OCI-LY1 (cell line): ENCODE results near the gene ITPRIPL2.
A peak's percentile ranks its signal among the peaks of the same experiment; 100 is the strongest.

Experiments
- EZH2 ChIP-seq: fragments of 200-600 bp; sonication (generic), shearing (Covaris generic); IDR thresholded peaks from 2 replicates; pipeline ENCODE4 v1.8.0; 2017; ENCODE audit warnings: borderline replicate concordance, mixed run types, mild to moderate bottlenecking, antibody characterized with exemption, low read length, moderate library complexity, mixed read lengths
- TF ChIP-seq, protein P1 (sequence below): fragments of 200-600 bp; sonication (generic), shearing (Covaris generic); IDR thresholded peaks from 2 replicates; pipeline ENCODE4 v1.5.1; 2017; ENCODE audit warnings: mild to moderate bottlenecking, antibody characterized with exemption, low read length, moderate library complexity, mixed read lengths

DNA sequence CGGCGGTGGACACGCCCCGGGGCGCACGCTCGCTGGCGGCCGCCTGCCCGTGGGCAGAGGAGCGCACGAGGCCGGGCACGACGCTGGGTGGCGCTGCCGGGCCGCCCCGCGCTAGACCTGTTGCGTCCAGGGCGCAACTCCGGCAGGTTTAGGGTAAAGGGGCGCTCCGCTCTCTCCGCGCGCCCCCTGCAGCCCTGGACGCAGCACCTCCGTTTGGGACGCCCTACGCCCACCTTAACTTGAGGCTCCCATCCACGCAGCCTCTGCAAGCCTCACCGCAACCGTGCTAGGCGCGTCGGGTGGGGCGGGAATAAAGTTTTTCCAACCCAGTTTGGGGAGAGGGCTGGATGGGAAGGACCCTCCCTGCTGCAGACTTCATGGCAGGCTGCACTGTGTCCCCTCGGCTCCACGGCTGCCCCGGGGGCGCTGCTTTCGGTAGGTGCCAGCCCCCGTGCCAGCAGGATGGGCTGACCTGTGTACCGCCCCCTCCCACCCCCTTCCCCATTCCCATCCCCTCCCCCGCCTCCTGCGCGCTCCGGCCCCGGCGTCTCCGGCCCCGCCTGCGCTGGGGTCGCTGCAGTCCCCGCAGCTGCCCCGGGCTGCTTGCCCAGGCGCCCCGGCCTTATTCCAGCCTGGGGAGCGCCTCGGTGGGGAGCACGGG lies 54.1 kb downstream of the ITPRIPL2 start, which contains the start of gene SYT17:
- TF ChIP-seq, protein P1, sequence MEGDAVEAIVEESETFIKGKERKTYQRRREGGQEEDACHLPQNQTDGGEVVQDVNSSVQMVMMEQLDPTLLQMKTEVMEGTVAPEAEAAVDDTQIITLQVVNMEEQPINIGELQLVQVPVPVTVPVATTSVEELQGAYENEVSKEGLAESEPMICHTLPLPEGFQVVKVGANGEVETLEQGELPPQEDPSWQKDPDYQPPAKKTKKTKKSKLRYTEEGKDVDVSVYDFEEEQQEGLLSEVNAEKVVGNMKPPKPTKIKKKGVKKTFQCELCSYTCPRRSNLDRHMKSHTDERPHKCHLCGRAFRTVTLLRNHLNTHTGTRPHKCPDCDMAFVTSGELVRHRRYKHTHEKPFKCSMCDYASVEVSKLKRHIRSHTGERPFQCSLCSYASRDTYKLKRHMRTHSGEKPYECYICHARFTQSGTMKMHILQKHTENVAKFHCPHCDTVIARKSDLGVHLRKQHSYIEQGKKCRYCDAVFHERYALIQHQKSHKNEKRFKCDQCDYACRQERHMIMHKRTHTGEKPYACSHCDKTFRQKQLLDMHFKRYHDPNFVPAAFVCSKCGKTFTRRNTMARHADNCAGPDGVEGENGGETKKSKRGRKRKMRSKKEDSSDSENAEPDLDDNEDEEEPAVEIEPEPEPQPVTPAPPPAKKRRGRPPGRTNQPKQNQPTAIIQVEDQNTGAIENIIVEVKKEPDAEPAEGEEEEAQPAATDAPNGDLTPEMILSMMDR, result peak; percentile 59
- TF ChIP-seq EZH2, result no peak
